ENCODE data around the gene PXT1.

The PXT1 gene

GRCh38 chr6:36346486-36347273, 96.0 kb downstream of the PXT1 start:
- Histone ChIP-seq H3K79me2 (no peaks in the 10 kb centered on the region), H3K9me3 (ENCODE audit: control insufficient read depth, low read length) (no peaks in the 10 kb centered on the region), H3K4me2 (ENCODE audit: low read length) (no peak overlapping the region), H3K27me3 (ENCODE audit: control insufficient read depth, insufficient read depth, low read length) (no peaks in the 10 kb centered on the region), H3K4me3 (ENCODE audit: low read depth, low read length) (no peak overlapping the region), H3K36me3 (ENCODE audit: control insufficient read depth, insufficient read depth, low read length) (no peaks in the 10 kb centered on the region), H3K4me1 (no peaks in the 10 kb centered on the region), H3K27ac (no peak overlapping the region), H2AFZ (no peak overlapping the region), H3K9ac (no peak overlapping the region)
- TF ChIP-seq CTCF (IDR thresholded peaks at IDR 0.05) = no peak

GRCh38 chr6:36345681-36346466, 96.8 kb downstream of the PXT1 start:
- H3K27me3 ChIP-seq (ENCODE audit: control insufficient read depth, insufficient read depth, low read length) = no peaks in the 10 kb centered on the region
- no peaks in the 10 kb centered on the region for H3K4me1 ChIP-seq
- H3K4me2 ChIP-seq (ENCODE audit: low read length) = no peak overlapping the region
- no peak overlapping the region for H3K4me3 ChIP-seq (ENCODE audit: low read depth, low read length)
- no peaks in the 10 kb centered on the region for H3K36me3 ChIP-seq (ENCODE audit: control insufficient read depth, insufficient read depth, low read length)
- no peak overlapping the region for H2AFZ ChIP-seq
- H3K9ac ChIP-seq = no peak overlapping the region
- no peaks in the 10 kb centered on the region for H3K79me2 ChIP-seq
- H3K27ac ChIP-seq = no peak overlapping the region
- no peak for TF ChIP-seq CTCF (IDR thresholded peaks at IDR 0.05)
- no peaks in the 10 kb centered on the region for H3K9me3 ChIP-seq (ENCODE audit: control insufficient read depth, low read length)

GRCh38 chr6:36343109-36343680, 99.5 kb downstream of the PXT1 start:
- Histone ChIP-seq H3K9me3 (ENCODE audit: control insufficient read depth, low read length) (no peaks in the 10 kb centered on the region), H3K4me1 (peaks cover 3% of the 10 kb centered on the region), H3K27ac (no peak overlapping the region), H3K27me3 (ENCODE audit: control insufficient read depth, insufficient read depth, low read length) (no peaks in the 10 kb centered on the region), H3K36me3 (ENCODE audit: control insufficient read depth, insufficient read depth, low read length) (no peaks in the 10 kb centered on the region), H3K4me3 (ENCODE audit: low read depth, low read length) (no peak overlapping the region), H3K9ac (no peak overlapping the region), H2AFZ (no peak overlapping the region), H3K4me2 (ENCODE audit: low read length) (no peak overlapping the region), H3K79me2 (no peaks in the 10 kb centered on the region)
- no peak for TF ChIP-seq CTCF (IDR thresholded peaks at IDR 0.05)

- H3K27me3 ChIP-seq (ENCODE audit: control insufficient read depth, insufficient read depth, low read length) = no peaks in the 10 kb centered on the region
Observed at GRCh38 chr6:36340618-36341454, 101.8 kb downstream of the PXT1 start.

More at GRCh38 chr6:36340618-36341454, 101.8 kb downstream of the PXT1 start:
- no peak overlapping the region for H3K9ac ChIP-seq
- peak overlapping the region; percentile 88 for H2AFZ ChIP-seq
- no peak overlapping the region for H3K4me3 ChIP-seq (ENCODE audit: low read depth, low read length)
- no peaks in the 10 kb centered on the region for H3K36me3 ChIP-seq (ENCODE audit: control insufficient read depth, insufficient read depth, low read length)
- peak overlapping the region; percentile 49 for H3K4me2 ChIP-seq (ENCODE audit: low read length)
- H3K79me2 ChIP-seq = no peaks in the 10 kb centered on the region
- H3K9me3 ChIP-seq (ENCODE audit: control insufficient read depth, low read length) = no peaks in the 10 kb centered on the region
- TF ChIP-seq CTCF (IDR thresholded peaks at IDR 0.05) = peak; percentile 97
- no peak overlapping the region for H3K27ac ChIP-seq
- peaks cover 3% of the 10 kb centered on the region for H3K4me1 ChIP-seq
